Measurements from ENCODE around the gene YWHAG. TPM values are rescaled to one million over a fixed set of nuclear protein-coding genes. Genes with fewer than 3 reads are reported as not detected.

The YWHAG gene
- total and polyA plus RNA-seq, 4 donors = 72.6 to 669 (median 501) TPM

GRCh38 chr7:76359978-76360638 is 1.3 kb upstream of the YWHAG start:
- no peak overlapping the region for H3K4me3 ChIP-seq (ENCODE audit: low read depth, low read length)
- peaks cover 20% of the 10 kb centered on the region for H3K4me1 ChIP-seq (ENCODE audit: control insufficient read depth, insufficient read depth, low read length)
- WGBS (ENCODE audit: insufficient coverage) = 89% methylated on average over 11 of the region's 17 CpGs
- DNase-seq (ENCODE audit: low read depth in 4 of 6, low spot score in 6 of 6) = no peak
- H3K9me3 ChIP-seq (ENCODE audit: control insufficient read depth, insufficient read depth, low read length) = no peaks in the 10 kb centered on the region
- no peaks in the 10 kb centered on the region for H3K36me3 ChIP-seq (ENCODE audit: control insufficient read depth, insufficient read depth, low read length)
- H3K27ac ChIP-seq (ENCODE audit: low read depth, low read length) = peak overlapping the region; percentile 99
- H3K27me3 ChIP-seq (ENCODE audit: control insufficient read depth, insufficient read depth, low read length) = no peaks in the 10 kb centered on the region

GRCh38 chr7:76359111-76359977 is 553 bp upstream of the YWHAG start:
- 0% methylated on average over 30 of the region's 41 CpGs for WGBS (ENCODE audit: insufficient coverage)
- H3K27ac ChIP-seq (ENCODE audit: low read depth, low read length) = peak overlapping the region; percentile 99
- peak; percentile 93 to 99 (median 96) for DNase-seq (ENCODE audit: low read depth in 4 of 6, low spot score in 6 of 6)
- H3K4me3 ChIP-seq (ENCODE audit: low read depth, low read length) = peak overlapping the region; percentile 98
- H3K27me3 ChIP-seq (ENCODE audit: control insufficient read depth, insufficient read depth, low read length) = no peaks in the 10 kb centered on the region
- peaks cover 17% of the 10 kb centered on the region for H3K4me1 ChIP-seq (ENCODE audit: control insufficient read depth, insufficient read depth, low read length)
- no peaks in the 10 kb centered on the region for H3K36me3 ChIP-seq (ENCODE audit: control insufficient read depth, insufficient read depth, low read length)
- H3K9me3 ChIP-seq (ENCODE audit: control insufficient read depth, insufficient read depth, low read length) = no peaks in the 10 kb centered on the region

GRCh38 chr7:76358011-76358480 is 745 bp downstream of the YWHAG start:
- peaks cover 8% of the 10 kb centered on the region for H3K36me3 ChIP-seq (ENCODE audit: control insufficient read depth, insufficient read depth, low read length)
- DNase-seq (ENCODE audit: low read depth in 4 of 6, low spot score in 6 of 6) = peak in 4 of 6 donors; percentile 56 to 91 (median 75)
- no peaks in the 10 kb centered on the region for H3K9me3 ChIP-seq (ENCODE audit: control insufficient read depth, insufficient read depth, low read length)
- peak overlapping the region; percentile 99 for H3K27ac ChIP-seq (ENCODE audit: low read depth, low read length)
- WGBS (ENCODE audit: insufficient coverage) = 0% methylated on average over 25 of the region's 27 CpGs
- peak overlapping the region; percentile 98 for H3K4me3 ChIP-seq (ENCODE audit: low read depth, low read length)
- H3K4me1 ChIP-seq (ENCODE audit: control insufficient read depth, insufficient read depth, low read length) = peaks cover 18% of the 10 kb centered on the region
- H3K27me3 ChIP-seq (ENCODE audit: control insufficient read depth, insufficient read depth, low read length) = no peaks in the 10 kb centered on the region

DNA sequence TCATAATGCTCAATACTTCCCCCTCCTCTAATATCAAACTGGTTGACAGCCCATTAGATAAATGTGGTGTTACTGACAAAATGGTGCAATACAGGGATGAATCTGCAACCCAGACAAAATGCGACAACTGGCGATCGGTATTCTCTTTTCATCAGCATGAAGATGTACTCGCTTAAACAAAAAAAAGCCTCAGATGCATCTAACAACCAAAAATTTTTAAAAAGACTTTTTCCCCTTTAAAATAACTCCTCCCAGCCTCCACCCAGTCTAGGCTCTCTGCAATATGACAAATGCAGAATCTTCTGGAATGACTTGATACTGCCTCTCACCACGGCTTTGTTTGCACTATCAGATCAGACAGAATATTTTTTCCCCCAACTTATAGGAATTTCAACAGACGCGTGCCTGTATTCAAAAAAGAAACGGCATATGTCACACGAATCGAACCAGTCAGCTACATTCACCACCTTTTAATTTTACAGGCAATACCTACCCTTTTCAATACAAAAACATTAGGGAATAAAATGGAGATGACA is 1.2 kb downstream of the YWHAG start:
- H3K4me1 ChIP-seq (ENCODE audit: control insufficient read depth, insufficient read depth, low read length) = peaks cover 18% of the 10 kb centered on the region
- peak overlapping the region; percentile 99 for H3K27ac ChIP-seq (ENCODE audit: low read depth, low read length)
- peak in 3 of 6 donors; percentile 6 to 79 (median 15) for DNase-seq (ENCODE audit: low read depth in 4 of 6, low spot score in 6 of 6)
- H3K4me3 ChIP-seq (ENCODE audit: low read depth, low read length) = peak overlapping the region; percentile 98
- H3K27me3 ChIP-seq (ENCODE audit: control insufficient read depth, insufficient read depth, low read length) = no peaks in the 10 kb centered on the region
- H3K9me3 ChIP-seq (ENCODE audit: control insufficient read depth, insufficient read depth, low read length) = no peaks in the 10 kb centered on the region
- WGBS (ENCODE audit: insufficient coverage) = 2% methylated on average over 7 of the region's 10 CpGs
- H3K36me3 ChIP-seq (ENCODE audit: control insufficient read depth, insufficient read depth, low read length) = peaks cover 8% of the 10 kb centered on the region

- Histone ChIP-seq H3K4me1 (ENCODE audit: control insufficient read depth, insufficient read depth, low read length) (peaks cover 18% of the 10 kb centered on the region), H3K27ac (ENCODE audit: low read depth, low read length) (peak overlapping the region; percentile 1), H3K36me3 (ENCODE audit: control insufficient read depth, insufficient read depth, low read length) (peaks cover 8% of the 10 kb centered on the region), H3K4me3 (ENCODE audit: low read depth, low read length) (peak overlapping the region; percentile 98), H3K27me3 (ENCODE audit: control insufficient read depth, insufficient read depth, low read length) (no peaks in the 10 kb centered on the region), H3K9me3 (ENCODE audit: control insufficient read depth, insufficient read depth, low read length) (no peaks in the 10 kb centered on the region)
- DNase-seq (ENCODE audit: low read depth in 4 of 6, low spot score in 6 of 6) = peak in 4 of 6 donors; percentile 13 to 84 (median 48)
- no CpG with 5 or more reads among the region's 6 CpGs for WGBS (ENCODE audit: insufficient coverage)
Observed at GRCh38 chr7:76356823-76357222, 2.0 kb downstream of the YWHAG start.

GRCh38 chr7:76356115-76356514 is 2.7 kb downstream of the YWHAG start:
- Histone ChIP-seq H3K36me3 (ENCODE audit: control insufficient read depth, insufficient read depth, low read length) (peaks cover 8% of the 10 kb centered on the region), H3K27me3 (ENCODE audit: control insufficient read depth, insufficient read depth, low read length) (no peaks in the 10 kb centered on the region), H3K27ac (ENCODE audit: low read depth, low read length) (no peak overlapping the region), H3K4me1 (ENCODE audit: control insufficient read depth, insufficient read depth, low read length) (peaks cover 18% of the 10 kb centered on the region), H3K4me3 (ENCODE audit: low read depth, low read length) (no peak overlapping the region), H3K9me3 (ENCODE audit: control insufficient read depth, insufficient read depth, low read length) (no peaks in the 10 kb centered on the region)
- WGBS (ENCODE audit: insufficient coverage) = no CpG with 5 or more reads among the region's 4 CpGs
- no peak for DNase-seq (ENCODE audit: low read depth in 4 of 6, low spot score in 6 of 6)

- H3K4me1 ChIP-seq (ENCODE audit: control insufficient read depth, insufficient read depth, low read length) = peaks cover 18% of the 10 kb centered on the region
- peaks cover 11% of the 10 kb centered on the region for H3K36me3 ChIP-seq (ENCODE audit: control insufficient read depth, insufficient read depth, low read length)
- H3K4me3 ChIP-seq (ENCODE audit: low read depth, low read length) = no peak overlapping the region
- no peaks in the 10 kb centered on the region for H3K27me3 ChIP-seq (ENCODE audit: control insufficient read depth, insufficient read depth, low read length)
- 40% methylated on average over 1 of the region's 9 CpGs for WGBS (ENCODE audit: insufficient coverage)
- DNase-seq (ENCODE audit: low read depth in 4 of 6, low spot score in 6 of 6) = peak in 1 of 6 donors; percentile 29
- H3K9me3 ChIP-seq (ENCODE audit: control insufficient read depth, insufficient read depth, low read length) = no peaks in the 10 kb centered on the region
- no peak overlapping the region for H3K27ac ChIP-seq (ENCODE audit: low read depth, low read length)
Observed at GRCh38 chr7:76354981-76355730, 3.6 kb downstream of the YWHAG start.

DNA sequence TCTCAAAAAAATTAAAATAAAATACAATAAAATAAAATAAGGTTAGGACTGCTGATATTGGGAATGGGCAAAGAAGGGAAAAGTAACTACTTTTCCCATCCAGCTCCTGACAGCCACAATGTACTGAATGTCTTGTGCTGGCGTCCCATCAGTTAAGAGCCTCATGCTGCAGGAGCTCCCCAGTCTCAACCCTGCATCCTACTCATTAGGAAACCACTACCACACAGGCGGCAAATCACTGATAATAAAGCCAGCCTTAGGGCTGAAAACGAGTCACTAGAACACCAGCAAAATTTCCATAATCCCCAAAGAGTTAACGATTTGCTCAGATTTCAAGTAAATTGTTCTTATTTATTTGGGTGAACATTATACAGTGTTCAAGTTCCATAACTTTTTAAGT is 4.3 kb downstream of the YWHAG start:
- H3K4me3 ChIP-seq (ENCODE audit: low read depth, low read length) = no peak overlapping the region
- no peak for DNase-seq (ENCODE audit: low read depth in 4 of 6, low spot score in 6 of 6)
- no peaks in the 10 kb centered on the region for H3K9me3 ChIP-seq (ENCODE audit: control insufficient read depth, insufficient read depth, low read length)
- peaks cover 12% of the 10 kb centered on the region for H3K4me1 ChIP-seq (ENCODE audit: control insufficient read depth, insufficient read depth, low read length)
- peaks cover 16% of the 10 kb centered on the region for H3K36me3 ChIP-seq (ENCODE audit: control insufficient read depth, insufficient read depth, low read length)
- 48% methylated on average over 2 of the region's 4 CpGs for WGBS (ENCODE audit: insufficient coverage)
- no peaks in the 10 kb centered on the region for H3K27me3 ChIP-seq (ENCODE audit: control insufficient read depth, insufficient read depth, low read length)
- H3K27ac ChIP-seq (ENCODE audit: low read depth, low read length) = no peak overlapping the region

GRCh38 chr7:76353744-76354143 is 5.0 kb downstream of the YWHAG start:
- Histone ChIP-seq H3K36me3 (ENCODE audit: control insufficient read depth, insufficient read depth, low read length) (peaks cover 23% of the 10 kb centered on the region), H3K9me3 (ENCODE audit: control insufficient read depth, insufficient read depth, low read length) (no peaks in the 10 kb centered on the region), H3K27ac (ENCODE audit: low read depth, low read length) (no peak overlapping the region), H3K27me3 (ENCODE audit: control insufficient read depth, insufficient read depth, low read length) (no peaks in the 10 kb centered on the region), H3K4me3 (ENCODE audit: low read depth, low read length) (no peak overlapping the region), H3K4me1 (ENCODE audit: control insufficient read depth, insufficient read depth, low read length) (peaks cover 10% of the 10 kb centered on the region)
- DNase-seq (ENCODE audit: low read depth in 4 of 6, low spot score in 6 of 6) = no peak
- WGBS (ENCODE audit: insufficient coverage) = 100% methylated on average over 1 of the region's 5 CpGs

Measured in spinal cord (tissue), 10 donors.